ENCODE results near the gene WDR74.
"Not testable (repeated sequence)": the region's sequence is repeated elsewhere in the genome, so short reads cannot be mapped to it uniquely, and the experiment has no call there.

Gene WDR74

GRCh38 chr11:62839050-62839945 is at the start of gene WDR74:
Gene WDR74 (minus strand): TSS chr11:62839590. CDS start chr11:62839570, 20 bp downstream.
- peak; percentile 72 for DNase-seq

GRCh38 chr11:62889126-62889483 is 49.7 kb upstream of the WDR74 start:
- DNase-seq = no peak

- DNase-seq = no peak
Measured at GRCh38 chr11:62888406-62888805, 49.0 kb upstream of the WDR74 start.

GRCh38 chr11:62885137-62885750 is 45.9 kb upstream of the WDR74 start:
- DNase-seq = no peak

GRCh38 chr11:62883673-62884072 is 44.3 kb upstream of the WDR74 start:
- DNase-seq = no peak

GRCh38 chr11:62882788-62883501 is 43.6 kb upstream of the WDR74 start:
- no peak for DNase-seq

GRCh38 chr11:62882431-62882749 is 43.0 kb upstream of the WDR74 start:
- DNase-seq = no peak

GRCh38 chr11:62881579-62882430 is 42.4 kb upstream of the WDR74 start:
- peak; percentile 81 for DNase-seq

GRCh38 chr11:62880803-62881578 is 41.6 kb upstream of the WDR74 start, which contains the start of gene SLC3A2:
Gene SLC3A2 (plus strand): TSS chr11:62880896. CDS start chr11:62881024, 128 bp downstream.
- peak; percentile 69 for DNase-seq

- no peak for DNase-seq
Measured at GRCh38 chr11:62880231-62880802, 40.9 kb upstream of the WDR74 start.

- DNase-seq = no peak
Measured at GRCh38 chr11:62879235-62879978, 40.0 kb upstream of the WDR74 start.

GRCh38 chr11:62876712-62877111 is 37.3 kb upstream of the WDR74 start:
- no peak for DNase-seq

GRCh38 chr11:62875698-62876478 is 36.5 kb upstream of the WDR74 start:
- DNase-seq = no peak

GRCh38 chr11:62874851-62875250 is 35.5 kb upstream of the WDR74 start:
- no peak for DNase-seq

- DNase-seq = no peak
Measured at GRCh38 chr11:62865635-62866034, 26.2 kb upstream of the WDR74 start.

GRCh38 chr11:62863687-62864335 is 24.4 kb upstream of the WDR74 start:
- DNase-seq = no peak

GRCh38 chr11:62861564-62862192 is 22.3 kb upstream of the WDR74 start:
- DNase-seq = not testable (repeated sequence)

- no peak for DNase-seq
Measured at GRCh38 chr11:62860835-62861563, 21.6 kb upstream of the WDR74 start.
